HL-60 (cell line): ENCODE measurements around the gene KCNK18.

Experiments used
- DNase-seq, 2 experiments: peaks; one replicate each; pipeline ENCODE4 v3.0.0-alpha.2; 2010 to 2020; ENCODE audit warnings: low read depth in 1 of 2, low spot score in 1 of 2
- H3K27ac ChIP-seq: fragments of 250-450 bp; sonication (Bioruptor Pico); replicated peaks from 2 replicates; pipeline ENCODE4 v1.5.1; 2020; ENCODE audit warnings: mild to moderate bottlenecking, moderate library complexity
- H3K27me3 ChIP-seq: fragments of 250-450 bp; sonication (Bioruptor Pico); 2 replicates; pipeline ENCODE4 v1.5.1; 2021; ENCODE audit warnings: mild to moderate bottlenecking, moderate library complexity; ENCODE audit not compliant: insufficient read depth, poor library complexity, severe bottlenecking
- H3K4me3 ChIP-seq: replicated peaks from 2 replicates; pipeline ENCODE4 v1.5.1; 2011; ENCODE audit warnings: mild to moderate bottlenecking, control low read depth, low read length; ENCODE audit not compliant: insufficient read depth
- CTCF ChIP-seq: IDR thresholded peaks from one replicate; pipeline ENCODE4 v1.5.1; 2011; ENCODE audit warnings: low read length, control low read depth, inconsistent platforms; ENCODE audit not compliant: insufficient read depth
- GABPA ChIP-seq: IDR thresholded peaks from 2 replicates; pipeline ENCODE4 v1.6.1; 2012; ENCODE audit warnings: low read depth
- POLR2AphosphoS5 ChIP-seq: IDR thresholded peaks from 2 replicates; pipeline ENCODE4 v1.6.1; 2012; ENCODE audit warnings: low read depth
- SPI1 ChIP-seq: IDR thresholded peaks from 2 replicates; pipeline ENCODE4 v1.6.1; 2012; ENCODE audit warnings: low read depth, mild to moderate bottlenecking, borderline replicate concordance
- TF ChIP-seq, protein P1 (sequence below): IDR thresholded peaks from 2 replicates; pipeline ENCODE4 v1.6.1; 2012; ENCODE audit warnings: low read depth; ENCODE audit not compliant: insufficient replicate concordance

KCNK18 gene

GRCh38 chr10:117255835-117256460 lies 58.7 kb downstream of the KCNK18 start:
- H3K27me3 ChIP-seq = peaks cover 3% of the 10 kb centered on the region
- H3K4me3 ChIP-seq = no peak overlapping the region
- TF ChIP-seq CTCF = no peak
- TF ChIP-seq SPI1 = no peak
- DNase-seq = no peak
- H3K27ac ChIP-seq = no peak overlapping the region

- H3K27ac ChIP-seq = no peak overlapping the region
- no peak for DNase-seq
- no peak overlapping the region for H3K4me3 ChIP-seq
- TF ChIP-seq, protein P1, sequence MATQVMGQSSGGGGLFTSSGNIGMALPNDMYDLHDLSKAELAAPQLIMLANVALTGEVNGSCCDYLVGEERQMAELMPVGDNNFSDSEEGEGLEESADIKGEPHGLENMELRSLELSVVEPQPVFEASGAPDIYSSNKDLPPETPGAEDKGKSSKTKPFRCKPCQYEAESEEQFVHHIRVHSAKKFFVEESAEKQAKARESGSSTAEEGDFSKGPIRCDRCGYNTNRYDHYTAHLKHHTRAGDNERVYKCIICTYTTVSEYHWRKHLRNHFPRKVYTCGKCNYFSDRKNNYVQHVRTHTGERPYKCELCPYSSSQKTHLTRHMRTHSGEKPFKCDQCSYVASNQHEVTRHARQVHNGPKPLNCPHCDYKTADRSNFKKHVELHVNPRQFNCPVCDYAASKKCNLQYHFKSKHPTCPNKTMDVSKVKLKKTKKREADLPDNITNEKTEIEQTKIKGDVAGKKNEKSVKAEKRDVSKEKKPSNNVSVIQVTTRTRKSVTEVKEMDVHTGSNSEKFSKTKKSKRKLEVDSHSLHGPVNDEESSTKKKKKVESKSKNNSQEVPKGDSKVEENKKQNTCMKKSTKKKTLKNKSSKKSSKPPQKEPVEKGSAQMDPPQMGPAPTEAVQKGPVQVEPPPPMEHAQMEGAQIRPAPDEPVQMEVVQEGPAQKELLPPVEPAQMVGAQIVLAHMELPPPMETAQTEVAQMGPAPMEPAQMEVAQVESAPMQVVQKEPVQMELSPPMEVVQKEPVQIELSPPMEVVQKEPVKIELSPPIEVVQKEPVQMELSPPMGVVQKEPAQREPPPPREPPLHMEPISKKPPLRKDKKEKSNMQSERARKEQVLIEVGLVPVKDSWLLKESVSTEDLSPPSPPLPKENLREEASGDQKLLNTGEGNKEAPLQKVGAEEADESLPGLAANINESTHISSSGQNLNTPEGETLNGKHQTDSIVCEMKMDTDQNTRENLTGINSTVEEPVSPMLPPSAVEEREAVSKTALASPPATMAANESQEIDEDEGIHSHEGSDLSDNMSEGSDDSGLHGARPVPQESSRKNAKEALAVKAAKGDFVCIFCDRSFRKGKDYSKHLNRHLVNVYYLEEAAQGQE = no peak
- TF ChIP-seq POLR2AphosphoS5 = no peak
- no peak for TF ChIP-seq SPI1
- no peak for TF ChIP-seq CTCF
- no peak for TF ChIP-seq GABPA
- H3K27me3 ChIP-seq = no peaks in the 10 kb centered on the region
Observed at GRCh38 chr10:117256910-117257309, 59.6 kb downstream of the KCNK18 start.

- H3K27ac ChIP-seq = no peak overlapping the region
- TF ChIP-seq, protein P1 = no peak
- TF ChIP-seq GABPA = no peak
- no peak for TF ChIP-seq CTCF
- TF ChIP-seq POLR2AphosphoS5 = no peak
- TF ChIP-seq SPI1 = no peak
- DNase-seq = no peak
- no peaks in the 10 kb centered on the region for H3K27me3 ChIP-seq
- H3K4me3 ChIP-seq = no peak overlapping the region
Observed at GRCh38 chr10:117257721-117258120, 60.4 kb downstream of the KCNK18 start.

DNA sequence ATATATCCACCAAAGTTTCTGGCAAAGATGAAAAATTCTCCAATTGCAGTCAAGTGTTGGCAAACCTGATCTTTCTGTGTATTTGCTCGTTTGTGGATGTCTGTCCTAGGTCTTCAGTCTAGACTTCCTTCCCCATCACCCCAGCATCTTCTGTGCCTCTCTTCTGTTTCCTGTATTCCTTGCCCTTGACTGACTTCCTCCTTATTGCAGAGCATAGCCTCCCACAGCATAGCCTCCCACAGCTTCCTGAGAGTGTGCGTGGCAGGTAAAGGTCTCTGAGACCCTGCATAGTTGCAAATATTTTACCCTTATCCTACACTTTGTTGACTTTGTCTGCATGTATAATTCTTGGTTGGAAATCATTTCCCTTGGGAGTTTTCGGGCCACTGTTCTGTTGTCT lies 62.0 kb downstream of the KCNK18 start:
- TF ChIP-seq POLR2AphosphoS5 = no peak
- TF ChIP-seq CTCF = no peak
- TF ChIP-seq, protein P1 = no peak
- peak; percentile 86; the same call in 1 of the 2 replicates for TF ChIP-seq SPI1
- no peak for TF ChIP-seq GABPA
- Histone ChIP-seq H3K27ac (no peak overlapping the region), H3K4me3 (no peak overlapping the region), H3K27me3 (no peaks in the 10 kb centered on the region)
- DNase-seq = peak in 1 of 2 experiments; percentile 55
